ENCODE measurements around the gene NT5DC4. TPM values are rescaled to one million over a fixed set of nuclear protein-coding genes. Genes with fewer than 3 reads are reported as not detected.

The NT5DC4 gene
- total RNA-seq, 2 experiments from 2014 or later = not detected

DNA sequence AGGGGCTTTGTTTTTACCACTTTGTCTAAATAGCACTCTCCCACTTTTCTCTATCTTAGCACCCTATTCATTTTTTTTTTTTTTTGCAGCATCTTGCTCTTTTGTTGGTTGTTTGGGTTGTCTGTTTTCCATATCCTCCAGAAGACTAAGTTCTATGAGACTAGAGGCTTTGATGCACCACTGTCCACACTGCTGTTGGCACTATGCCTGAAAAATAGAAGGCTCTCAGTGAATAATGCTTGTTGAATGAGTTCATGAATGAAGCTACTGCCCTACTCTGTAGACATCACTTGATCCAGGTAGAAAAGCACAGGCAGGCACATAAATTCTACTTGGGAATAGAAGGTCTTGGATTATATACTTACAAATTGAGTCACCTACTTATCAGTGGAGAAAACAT, 56.2 kb downstream of the NT5DC4 start:
- ChIA-PET CTCF (interaction anchor here (0.7 kb wide), 1 partner anchor 40 kb away, joined by 3 read pairs; no protein-coding TSS in a partner anchor), POLR2A (no interaction called here)
- no peak for DNase-seq
- Mint-ChIP-seq H3K9me3 (no peaks in the 10 kb centered on the region), H3K4me1 (ENCODE audit: low read depth) (peaks cover 16% of the 10 kb centered on the region), H3K27me3 (no peaks in the 10 kb centered on the region), H3K4me3 (no peak overlapping the region), H3K27ac (no peak overlapping the region), H3K36me3 (peaks cover 3% of the 10 kb centered on the region)
- intact Hi-C loops (cut with micrococcal nuclease) = no loop called here

DNA sequence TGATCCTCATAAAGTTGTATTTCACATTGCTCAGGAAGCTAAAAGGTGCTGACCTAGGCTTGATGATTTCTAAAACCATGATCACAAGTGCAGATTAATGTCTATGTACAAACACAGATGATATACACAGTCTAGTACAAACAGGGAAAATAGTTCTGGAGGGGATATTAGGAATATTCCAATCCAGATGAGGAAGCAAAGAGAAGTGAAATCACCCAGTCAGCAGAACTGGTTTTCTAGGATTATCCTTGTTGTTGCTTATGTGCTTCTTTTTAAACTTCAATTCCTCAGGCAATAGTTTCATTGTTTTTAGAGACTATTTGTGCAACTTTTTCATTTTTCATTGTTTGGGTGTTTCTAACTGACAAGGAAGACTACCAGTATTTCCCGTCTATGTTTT, 58.8 kb downstream of the NT5DC4 start:
- ChIA-PET POLR2A (no interaction called here), CTCF (no interaction called here)
- intact Hi-C loops (cut with micrococcal nuclease) = no loop called here
- Mint-ChIP-seq H3K4me1 (ENCODE audit: low read depth) (peaks cover 19% of the 10 kb centered on the region), H3K27ac (no peak overlapping the region), H3K36me3 (peaks cover 3% of the 10 kb centered on the region), H3K27me3 (no peaks in the 10 kb centered on the region), H3K9me3 (no peaks in the 10 kb centered on the region), H3K4me3 (no peak overlapping the region)
- DNase-seq = no peak

DNA sequence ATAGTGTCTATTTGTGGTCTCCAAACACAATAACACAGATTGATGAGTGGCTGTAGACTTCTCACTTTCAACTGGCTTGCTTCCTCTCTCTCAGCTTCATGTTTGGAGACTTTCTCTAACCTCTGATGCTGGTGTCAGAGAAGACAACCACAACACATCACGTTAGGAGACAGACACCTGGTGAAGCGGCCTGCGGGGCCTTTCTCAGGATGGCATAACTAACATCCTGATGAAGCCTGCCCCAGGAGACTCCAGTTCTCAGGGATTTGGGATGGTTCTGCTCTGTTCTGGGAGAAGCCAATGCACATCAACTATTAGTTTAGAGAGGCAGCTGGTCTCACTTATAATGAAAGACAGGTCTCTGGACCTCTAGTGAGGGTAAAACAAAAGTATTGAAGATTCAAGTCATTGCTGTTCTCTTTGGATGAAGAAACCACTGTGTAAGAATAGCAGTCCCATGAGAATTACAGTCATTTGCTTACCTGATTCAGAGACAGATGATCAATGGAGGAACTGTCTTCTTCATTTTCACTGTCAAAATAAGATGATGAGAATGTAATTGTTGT, 61.5 kb downstream of the NT5DC4 start:
- peaks cover 2% of the 10 kb centered on the region for H3K36me3 Mint-ChIP-seq
- H3K4me3 Mint-ChIP-seq = peak overlapping the region; percentile 24
- intact Hi-C loops (cut with micrococcal nuclease) = no loop called here
- H3K9me3 Mint-ChIP-seq = no peaks in the 10 kb centered on the region
- no peak overlapping the region for H3K27ac Mint-ChIP-seq
- no peak for DNase-seq
- H3K27me3 Mint-ChIP-seq = peaks cover 2% of the 10 kb centered on the region
- H3K4me1 Mint-ChIP-seq (ENCODE audit: low read depth) = peaks cover 9% of the 10 kb centered on the region
- ChIA-PET POLR2A (no interaction called here), CTCF (interaction anchor here (1.1 to 1.5 kb wide), 4 partner anchors 11 to 103 kb away, joined by 3 to 6 read pairs (median 4); no protein-coding TSS in a partner anchor)

DNA sequence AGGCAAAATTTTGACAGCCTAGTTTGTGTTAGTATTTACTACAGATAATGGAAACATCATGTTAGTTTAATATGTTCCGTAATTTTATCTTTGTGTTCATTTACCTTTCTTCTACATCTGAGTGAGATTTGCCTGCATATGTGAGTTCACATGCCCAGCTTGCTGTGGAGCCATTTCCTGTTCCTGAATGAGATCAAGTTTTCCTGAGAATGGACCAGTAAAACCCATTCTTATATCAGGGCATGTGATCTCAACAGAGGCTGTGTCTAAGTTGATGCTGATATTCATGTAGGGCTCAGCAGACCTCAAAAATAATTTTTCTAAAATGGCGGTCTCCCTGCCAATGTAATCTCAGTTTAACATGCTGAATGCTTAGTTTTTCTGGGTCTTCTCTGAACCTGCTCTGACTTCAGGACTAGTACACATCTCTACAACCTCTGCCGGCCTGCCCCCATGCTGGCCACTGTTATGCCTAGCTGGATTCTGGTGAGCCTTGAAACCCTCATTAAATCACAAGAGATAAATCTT, 62.4 kb downstream of the NT5DC4 start:
- Mint-ChIP-seq H3K27ac (no peak overlapping the region), H3K36me3 (no peaks in the 10 kb centered on the region), H3K4me3 (peak overlapping the region; percentile 34), H3K9me3 (no peaks in the 10 kb centered on the region), H3K4me1 (ENCODE audit: low read depth) (peaks cover 3% of the 10 kb centered on the region), H3K27me3 (peaks cover 2% of the 10 kb centered on the region)
- ChIA-PET POLR2A (no interaction called here), CTCF (interaction anchor here (1.1 to 1.5 kb wide), 4 partner anchors 12 to 102 kb away, joined by 3 to 6 read pairs (median 4); no protein-coding TSS in a partner anchor)
- DNase-seq = no peak
- intact Hi-C loops (cut with micrococcal nuclease) = no loop called here

DNA sequence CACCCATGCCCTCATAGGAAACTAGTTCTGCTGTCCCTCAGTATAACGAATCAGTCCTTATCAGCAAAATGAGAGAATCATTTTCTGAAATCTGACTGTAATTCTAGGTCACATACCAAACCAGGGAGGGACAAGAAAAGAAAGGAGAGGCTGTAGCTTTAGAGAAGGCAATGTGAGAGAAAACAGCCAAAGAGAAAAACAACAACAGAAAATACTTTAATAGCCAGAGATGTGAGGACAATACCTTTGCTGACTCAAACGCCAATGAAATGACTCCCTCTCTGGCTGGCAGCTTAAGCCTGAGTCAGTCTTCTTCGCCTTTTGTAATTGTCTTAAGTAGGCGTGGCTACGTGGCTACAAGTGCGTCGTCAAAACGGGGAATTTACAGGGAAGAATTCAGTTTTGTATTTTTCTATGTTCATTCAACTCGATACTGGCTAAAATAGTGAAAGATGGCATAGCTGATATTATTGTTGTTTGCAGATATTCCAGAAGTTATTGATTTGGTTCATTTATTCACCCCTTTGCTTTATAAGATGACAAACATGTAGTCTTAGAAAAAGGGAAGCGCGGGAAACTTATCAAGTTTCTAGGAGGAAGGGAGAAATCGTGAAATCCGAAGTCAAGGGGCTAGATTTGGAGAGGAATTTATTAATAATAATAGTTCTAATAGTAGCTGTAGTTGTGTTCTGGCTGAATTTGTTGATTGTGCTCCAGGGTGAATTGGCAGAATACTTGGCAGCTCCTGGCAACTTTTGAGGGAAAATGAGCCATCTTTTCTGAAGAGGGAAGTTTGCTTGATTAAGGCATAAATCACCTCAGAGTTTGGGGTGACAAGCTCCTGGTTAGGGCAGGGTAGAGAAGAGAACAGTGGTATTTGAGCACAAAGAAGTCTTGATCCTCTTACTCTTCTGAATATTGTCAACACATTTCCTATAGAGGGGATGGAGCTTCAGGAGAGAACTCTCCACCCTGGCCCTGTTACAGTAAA, 63.7 kb downstream of the NT5DC4 start, which contains the start of gene IL1A:
Gene IL1A (minus strand): TSS at position 295 of the 991 bp plus-strand sequence. CDS start 723 bp downstream, outside the sequence.
- POLR2A ChIA-PET = no interaction called here
- Mint-ChIP-seq H3K9me3 (no peaks in the 10 kb centered on the region), H3K27me3 (peaks cover 4% of the 10 kb centered on the region), H3K4me1 (ENCODE audit: low read depth) (peaks cover 3% of the 10 kb centered on the region), H3K36me3 (no peaks in the 10 kb centered on the region), H3K27ac (no peak within 1 kb of the TSS), H3K4me3 (peak within 1 kb of the TSS; percentile 34)
- peak; percentile 42 for DNase-seq
- intact Hi-C loops (cut with micrococcal nuclease) = no loop called here
- CTCF ChIA-PET = interaction anchor here (0.6 to 1.3 kb wide), 6 partner anchors 35 to 175 kb away, joined by 3 to 7 read pairs (median 3); no protein-coding TSS in a partner anchor

DNA sequence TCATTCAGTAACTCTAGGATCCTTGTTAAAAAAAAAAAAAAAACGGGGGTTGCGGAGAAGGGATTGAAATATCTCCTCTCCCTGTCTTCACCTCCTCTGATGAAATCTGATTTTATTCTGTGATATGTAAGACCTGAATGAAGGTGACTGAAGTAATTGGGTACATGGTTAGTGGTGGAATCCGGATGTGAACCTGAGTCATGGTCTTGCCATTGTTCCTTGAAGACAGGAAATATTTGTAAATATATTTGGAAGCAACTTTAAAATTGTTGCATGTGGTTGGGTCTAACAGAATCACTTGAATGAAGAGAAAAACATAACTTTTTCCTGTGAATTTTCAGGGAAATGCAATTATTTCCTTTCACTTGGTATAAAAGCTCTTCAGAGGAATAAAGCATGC, 66.5 kb downstream of the NT5DC4 start:
- Mint-ChIP-seq H3K27me3 (peaks cover 4% of the 10 kb centered on the region), H3K9me3 (no peaks in the 10 kb centered on the region), H3K36me3 (no peaks in the 10 kb centered on the region), H3K27ac (no peak overlapping the region), H3K4me3 (no peak overlapping the region), H3K4me1 (ENCODE audit: low read depth) (peaks cover 3% of the 10 kb centered on the region)
- DNase-seq = no peak
- intact Hi-C loops (cut with micrococcal nuclease) = no loop called here
- CTCF ChIA-PET = interaction anchor here (1.4 to 1.9 kb wide), 2 partner anchors 38 to 98 kb away, joined by 3 to 7 read pairs; no protein-coding TSS in a partner anchor
- POLR2A ChIA-PET = no interaction called here

DNA sequence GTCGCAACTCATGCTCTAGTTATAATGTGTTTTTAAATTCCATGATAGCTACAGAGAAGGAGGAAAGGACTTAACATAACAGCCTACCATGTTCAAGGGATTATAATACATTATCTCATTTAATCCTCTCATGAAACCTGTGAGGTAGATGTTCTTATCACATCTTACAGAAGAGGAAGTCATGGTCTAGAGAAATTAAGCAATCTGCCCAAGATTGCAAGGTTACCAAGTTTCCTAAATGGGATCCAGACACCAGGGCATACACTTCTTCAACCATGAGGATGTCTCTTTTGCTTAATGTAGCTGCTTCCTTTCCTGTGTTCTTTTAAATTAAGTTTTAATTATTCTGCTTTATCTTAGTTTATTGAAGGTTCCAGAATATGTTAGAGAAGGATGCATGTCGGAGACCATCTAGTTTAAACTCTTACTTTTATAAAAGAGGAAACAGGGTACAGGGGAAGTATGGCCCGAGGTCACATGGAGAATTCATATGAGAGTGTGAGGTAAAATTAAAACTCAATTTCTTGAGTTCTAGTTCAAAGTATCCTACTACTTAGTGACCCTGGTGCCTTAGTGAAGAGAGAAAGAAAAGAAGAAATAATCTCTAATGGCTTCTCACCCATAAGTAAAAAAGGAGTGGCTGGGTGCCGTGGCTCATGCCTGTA, 67.0 kb downstream of the NT5DC4 start:
- intact Hi-C loops (cut with micrococcal nuclease) = no loop called here
- POLR2A ChIA-PET = no interaction called here
- CTCF ChIA-PET = no interaction called here
- no peak overlapping the region for H3K27ac Mint-ChIP-seq
- H3K36me3 Mint-ChIP-seq = no peaks in the 10 kb centered on the region
- peaks cover 4% of the 10 kb centered on the region for H3K27me3 Mint-ChIP-seq
- H3K4me1 Mint-ChIP-seq (ENCODE audit: low read depth) = peaks cover 5% of the 10 kb centered on the region
- H3K4me3 Mint-ChIP-seq = no peak overlapping the region
- DNase-seq = no peak
- no peaks in the 10 kb centered on the region for H3K9me3 Mint-ChIP-seq

DNA sequence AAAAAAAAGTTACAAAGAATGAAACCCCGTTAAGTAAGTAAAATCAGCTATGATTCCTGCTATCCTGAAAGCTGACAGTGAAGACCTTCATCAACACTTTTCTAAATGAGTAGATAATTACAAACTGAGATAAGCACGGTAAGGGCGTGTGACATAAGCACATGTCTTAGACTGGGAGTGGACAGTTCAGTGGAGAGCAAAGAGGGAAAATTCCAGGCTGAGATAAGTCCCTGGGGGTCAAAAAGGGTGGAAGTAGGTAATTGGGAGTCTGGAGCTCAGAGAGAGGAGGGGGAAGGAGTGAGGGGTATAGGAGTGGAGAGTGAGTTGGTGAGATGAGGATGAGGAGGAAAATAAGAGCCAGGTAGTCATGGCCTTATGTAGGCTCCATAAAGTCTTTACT, 67.8 kb downstream of the NT5DC4 start:
- Mint-ChIP-seq H3K27ac (no peak overlapping the region), H3K4me1 (ENCODE audit: low read depth) (peaks cover 13% of the 10 kb centered on the region), H3K4me3 (no peak overlapping the region), H3K36me3 (no peaks in the 10 kb centered on the region), H3K9me3 (peaks cover 5% of the 10 kb centered on the region), H3K27me3 (peaks cover 4% of the 10 kb centered on the region)
- ChIA-PET CTCF (interaction anchor here (1.0 to 1.5 kb wide), 3 partner anchors 39 to 96 kb away, joined by 3 to 5 read pairs (median 5); no protein-coding TSS in a partner anchor), POLR2A (no interaction called here)
- intact Hi-C loops (cut with micrococcal nuclease) = no loop called here
- no peak for DNase-seq

Other genes starting within 250 kb of the NT5DC4 start
- 10 to 100 TPM; 36.7 to 39.0 TPM for gene TTL, start 238.9 kb upstream of the NT5DC4 start, total RNA-seq
- gene POLR1B, start 178.6 kb upstream of the NT5DC4 start, total RNA-seq = 10 to 100 TPM; 50.7 to 55.3 TPM
- gene CHCHD5, start 136.4 kb upstream of the NT5DC4 start, total RNA-seq = 10 to 100 TPM; 39.3 to 41.4 TPM
- gene SLC20A1, start 75.1 kb upstream of the NT5DC4 start, total RNA-seq = 10 to 100 TPM; 88.8 to 91.3 TPM
- gene CKAP2L, start 43.6 kb downstream of the NT5DC4 start, total RNA-seq = 10 to 100 TPM; 42.1 to 46.1 TPM
- 10 to 100 TPM; 15.7 to 16.4 TPM for gene IL1A, start 63.5 kb downstream of the NT5DC4 start, total RNA-seq
- under 1 TPM in 1 of 2 experiments, not detected in 1; 0.44 TPM for gene IL1B, start 115.8 kb downstream of the NT5DC4 start, total RNA-seq
- gene IL37, start 190.1 kb downstream of the NT5DC4 start, total RNA-seq = not detected